Nephron (organoid): ENCODE measurements around the gene PRH2.

Source experiments
- H3K27ac Mint-ChIP-seq, 3 experiments: 2 replicates each; pipeline ENCODE4 v1.8.0; 2020; ENCODE audit warnings: mixed read lengths in 3 of 3, mild to moderate bottlenecking in 2 of 3, moderate library complexity in 1 of 3
- H3K27me3 Mint-ChIP-seq: 2 replicates; pipeline ENCODE4 v1.8.0; 2021; ENCODE audit warnings: low read depth, mild to moderate bottlenecking, moderate library complexity, mixed read lengths
- H3K36me3 Mint-ChIP-seq: 2 replicates; pipeline ENCODE4 v1.8.0; 2020; ENCODE audit warnings: low read depth, mixed read lengths
- H3K4me1 Mint-ChIP-seq: 2 replicates; pipeline ENCODE4 v1.8.0; 2020; ENCODE audit warnings: mixed read lengths
- H3K4me3 Mint-ChIP-seq, 3 experiments: 2 replicates each; pipeline ENCODE4 v1.8.0; 2020; ENCODE audit warnings: mild to moderate bottlenecking in 3 of 3, mixed read lengths in 3 of 3, moderate library complexity in 2 of 3
- H3K9me3 Mint-ChIP-seq: 2 replicates; pipeline ENCODE4 v1.8.0; 2020; ENCODE audit warnings: mixed read lengths
- TF ChIP-seq, protein P1 (sequence below), 3 experiments: fragments of 200-600 bp; sonication (generic); IDR thresholded peaks; one replicate each; pipeline ENCODE4 v1.5.0; 2021; ENCODE audit warnings: antibody characterized with exemption in 3 of 3; ENCODE audit not compliant: unreplicated experiment in 3 of 3

Gene PRH2

DNA sequence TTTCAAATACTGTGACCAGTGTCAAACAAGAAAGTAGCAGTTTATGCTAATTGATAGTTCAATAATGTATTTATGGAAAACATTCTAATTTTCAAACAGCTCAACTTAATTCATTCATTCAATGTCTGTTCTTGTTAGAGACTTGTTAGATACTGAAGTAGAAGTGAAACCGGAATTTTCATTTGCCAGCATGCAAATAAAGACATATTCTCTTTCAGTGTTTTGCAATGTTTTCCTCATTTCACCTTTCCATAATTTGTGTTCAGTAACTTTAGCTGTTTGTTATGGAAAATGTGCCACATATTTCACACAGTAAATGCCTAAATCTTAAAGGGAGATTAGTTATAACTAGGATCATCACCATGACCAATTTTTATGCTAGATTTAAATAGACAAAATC, 36.4 kb downstream of the PRH2 start:
- H3K27ac Mint-ChIP-seq, result no peak overlapping the region
- H3K9me3 Mint-ChIP-seq, result no peaks in the 10 kb centered on the region
- H3K36me3 Mint-ChIP-seq, result peaks cover 34% of the 10 kb centered on the region
- no peaks in the 10 kb centered on the region for H3K4me1 Mint-ChIP-seq
- TF ChIP-seq, protein P1, sequence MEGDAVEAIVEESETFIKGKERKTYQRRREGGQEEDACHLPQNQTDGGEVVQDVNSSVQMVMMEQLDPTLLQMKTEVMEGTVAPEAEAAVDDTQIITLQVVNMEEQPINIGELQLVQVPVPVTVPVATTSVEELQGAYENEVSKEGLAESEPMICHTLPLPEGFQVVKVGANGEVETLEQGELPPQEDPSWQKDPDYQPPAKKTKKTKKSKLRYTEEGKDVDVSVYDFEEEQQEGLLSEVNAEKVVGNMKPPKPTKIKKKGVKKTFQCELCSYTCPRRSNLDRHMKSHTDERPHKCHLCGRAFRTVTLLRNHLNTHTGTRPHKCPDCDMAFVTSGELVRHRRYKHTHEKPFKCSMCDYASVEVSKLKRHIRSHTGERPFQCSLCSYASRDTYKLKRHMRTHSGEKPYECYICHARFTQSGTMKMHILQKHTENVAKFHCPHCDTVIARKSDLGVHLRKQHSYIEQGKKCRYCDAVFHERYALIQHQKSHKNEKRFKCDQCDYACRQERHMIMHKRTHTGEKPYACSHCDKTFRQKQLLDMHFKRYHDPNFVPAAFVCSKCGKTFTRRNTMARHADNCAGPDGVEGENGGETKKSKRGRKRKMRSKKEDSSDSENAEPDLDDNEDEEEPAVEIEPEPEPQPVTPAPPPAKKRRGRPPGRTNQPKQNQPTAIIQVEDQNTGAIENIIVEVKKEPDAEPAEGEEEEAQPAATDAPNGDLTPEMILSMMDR (IDR thresholded peaks at IDR 0.05; ENCODE audit: unreplicated experiment in 3 of 3), result no peak
- H3K27me3 Mint-ChIP-seq, result no peaks in the 10 kb centered on the region
- H3K4me3 Mint-ChIP-seq, result no peak overlapping the region

DNA sequence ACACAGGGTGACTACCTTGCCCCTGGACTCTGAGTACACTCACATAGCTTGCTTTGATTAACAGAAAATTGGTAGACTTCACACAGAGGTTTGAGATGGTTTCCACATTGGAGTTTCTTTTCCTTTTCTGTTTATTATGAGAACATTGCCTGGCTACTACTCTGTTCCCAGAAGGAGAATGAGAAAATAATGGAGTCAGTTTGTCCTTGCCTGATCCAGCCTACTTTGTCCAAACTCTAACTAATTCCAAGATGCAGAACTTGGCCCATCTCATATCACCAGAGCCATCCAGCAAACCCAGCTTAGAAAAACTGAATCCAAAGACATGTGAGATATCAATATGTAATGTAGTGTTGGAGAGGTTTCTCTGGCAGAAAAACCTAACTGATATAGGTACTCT, 37.3 kb downstream of the PRH2 start:
- Mint-ChIP-seq H3K36me3 (peaks cover 33% of the 10 kb centered on the region), H3K4me3 (no peak overlapping the region), H3K27me3 (no peaks in the 10 kb centered on the region), H3K4me1 (no peaks in the 10 kb centered on the region), H3K27ac (no peak overlapping the region), H3K9me3 (no peaks in the 10 kb centered on the region)
- TF ChIP-seq, protein P1 (IDR thresholded peaks at IDR 0.05; ENCODE audit: unreplicated experiment in 3 of 3), result no peak

DNA sequence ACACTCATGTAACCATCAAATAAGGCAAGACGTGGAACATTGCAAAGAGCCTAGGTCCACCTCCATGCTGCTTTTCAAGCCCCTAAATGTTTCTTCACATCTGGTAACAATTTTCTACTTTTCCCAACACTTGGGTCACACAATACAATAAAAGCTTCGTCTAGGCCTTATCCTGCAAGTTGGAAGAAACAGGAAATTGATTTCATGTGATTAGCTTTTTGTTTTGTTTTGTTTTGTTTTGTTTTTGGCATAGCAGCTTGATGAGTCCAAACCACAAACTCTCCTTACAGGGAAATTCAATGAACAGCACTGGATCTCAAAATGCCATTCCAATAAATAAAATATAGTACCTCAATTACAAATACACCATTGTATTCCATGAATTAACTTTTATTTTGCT, 38.4 kb downstream of the PRH2 start:
- Mint-ChIP-seq H3K27ac (no peak overlapping the region), H3K4me1 (no peaks in the 10 kb centered on the region), H3K9me3 (no peaks in the 10 kb centered on the region), H3K27me3 (no peaks in the 10 kb centered on the region), H3K4me3 (no peak overlapping the region), H3K36me3 (peaks cover 24% of the 10 kb centered on the region)
- TF ChIP-seq, protein P1 (IDR thresholded peaks at IDR 0.05; ENCODE audit: unreplicated experiment in 3 of 3), result no peak

DNA sequence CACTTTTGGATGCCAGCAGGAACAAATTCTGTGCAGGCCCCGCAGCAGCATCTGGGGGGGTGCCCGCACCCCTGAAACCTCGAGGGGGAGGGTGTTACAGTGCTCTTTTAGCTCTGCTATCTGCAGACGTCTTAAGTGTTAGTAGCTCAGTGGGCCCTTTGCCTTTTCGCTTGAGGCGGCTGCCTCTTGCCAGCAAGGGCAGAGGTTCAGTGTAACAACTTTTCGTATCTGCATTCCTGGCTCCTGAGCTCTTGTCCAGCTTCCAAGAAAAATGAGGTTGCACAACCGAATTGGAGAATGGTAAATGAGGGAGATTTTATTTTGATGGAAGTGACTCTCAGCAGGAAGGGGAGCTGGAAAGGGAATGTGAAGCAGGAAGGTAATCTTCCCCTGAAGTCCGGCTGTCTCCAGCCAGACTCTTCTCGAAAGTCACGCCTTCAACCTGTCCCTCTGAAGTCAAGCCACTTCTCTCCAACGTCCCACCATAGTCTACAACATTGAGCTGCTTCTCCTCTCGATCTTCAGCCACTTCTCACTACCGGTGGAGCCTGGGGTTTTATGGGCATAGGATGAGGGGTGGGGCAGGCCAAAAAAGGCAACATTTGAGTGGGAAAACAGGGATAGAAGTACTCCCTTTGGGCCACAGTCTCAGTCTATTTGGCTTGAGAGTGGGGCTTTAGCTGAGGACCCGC, 39.9 kb downstream of the PRH2 start:
- TF ChIP-seq, protein P1 (IDR thresholded peaks at IDR 0.05; ENCODE audit: unreplicated experiment in 3 of 3), result no peak
- H3K4me3 Mint-ChIP-seq, result no peak overlapping the region
- H3K27ac Mint-ChIP-seq, result no peak overlapping the region
- no peaks in the 10 kb centered on the region for H3K9me3 Mint-ChIP-seq
- H3K27me3 Mint-ChIP-seq, result no peaks in the 10 kb centered on the region
- peaks cover 14% of the 10 kb centered on the region for H3K36me3 Mint-ChIP-seq
- H3K4me1 Mint-ChIP-seq, result no peaks in the 10 kb centered on the region

DNA sequence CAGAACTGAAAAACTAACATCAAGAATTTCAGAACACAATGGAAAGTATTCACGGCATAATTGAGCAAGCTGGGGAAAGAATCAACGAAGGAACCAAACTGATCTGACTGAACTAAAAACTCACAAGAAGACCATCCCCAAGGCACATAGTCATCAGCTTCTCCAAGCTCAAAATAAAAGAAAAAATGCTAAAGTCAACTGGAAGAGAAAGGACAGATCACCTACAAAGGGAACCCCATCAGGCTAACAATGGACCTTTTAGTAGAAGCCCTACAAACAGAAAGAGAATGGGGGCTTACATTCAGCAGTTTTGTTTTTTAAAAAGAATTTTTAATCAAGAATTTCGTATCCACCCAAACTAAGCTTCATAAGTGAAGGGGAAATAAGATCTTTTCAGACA, 45.9 kb downstream of the PRH2 start:
- Mint-ChIP-seq H3K9me3 (peaks cover 17% of the 10 kb centered on the region), H3K4me1 (no peaks in the 10 kb centered on the region), H3K27ac (no peak overlapping the region), H3K4me3 (no peak overlapping the region), H3K36me3 (peaks cover 21% of the 10 kb centered on the region), H3K27me3 (no peaks in the 10 kb centered on the region)
- TF ChIP-seq, protein P1 (IDR thresholded peaks at IDR 0.05; ENCODE audit: unreplicated experiment in 3 of 3), result no peak

DNA sequence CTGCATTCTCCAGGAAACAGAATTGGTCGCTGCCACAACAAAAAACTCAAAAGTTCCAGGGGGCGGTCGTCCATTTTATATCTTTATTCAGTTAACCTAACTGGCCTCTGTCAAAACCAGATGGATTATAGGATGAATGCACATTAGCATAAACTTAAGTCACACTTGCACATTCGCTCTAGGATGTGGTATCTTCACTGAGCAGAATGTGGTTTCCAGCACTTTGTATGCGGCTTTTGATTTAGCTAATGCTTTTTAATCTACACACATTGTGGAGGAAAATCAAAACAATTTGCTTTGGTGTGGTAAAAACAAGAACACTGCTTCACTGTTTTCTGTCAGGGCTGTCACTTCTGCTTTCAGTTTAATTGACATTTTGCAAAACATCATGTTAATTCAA, 53.2 kb downstream of the PRH2 start:
- TF ChIP-seq, protein P1 (IDR thresholded peaks at IDR 0.05; ENCODE audit: unreplicated experiment in 3 of 3), result no peak
- Mint-ChIP-seq H3K9me3 (peaks cover 7% of the 10 kb centered on the region), H3K27me3 (no peaks in the 10 kb centered on the region), H3K4me3 (no peak overlapping the region), H3K27ac (no peak overlapping the region), H3K4me1 (no peaks in the 10 kb centered on the region), H3K36me3 (peaks cover 11% of the 10 kb centered on the region)
